ENCODE data around the gene KCNH3. TPM values are rescaled to one million over a fixed set of nuclear protein-coding genes. Genes with fewer than 3 reads are reported as not detected.

KCNH3 gene
- total RNA-seq, 2 experiments from 2014 or later, result 2.4 to 3.4 TPM

DNA sequence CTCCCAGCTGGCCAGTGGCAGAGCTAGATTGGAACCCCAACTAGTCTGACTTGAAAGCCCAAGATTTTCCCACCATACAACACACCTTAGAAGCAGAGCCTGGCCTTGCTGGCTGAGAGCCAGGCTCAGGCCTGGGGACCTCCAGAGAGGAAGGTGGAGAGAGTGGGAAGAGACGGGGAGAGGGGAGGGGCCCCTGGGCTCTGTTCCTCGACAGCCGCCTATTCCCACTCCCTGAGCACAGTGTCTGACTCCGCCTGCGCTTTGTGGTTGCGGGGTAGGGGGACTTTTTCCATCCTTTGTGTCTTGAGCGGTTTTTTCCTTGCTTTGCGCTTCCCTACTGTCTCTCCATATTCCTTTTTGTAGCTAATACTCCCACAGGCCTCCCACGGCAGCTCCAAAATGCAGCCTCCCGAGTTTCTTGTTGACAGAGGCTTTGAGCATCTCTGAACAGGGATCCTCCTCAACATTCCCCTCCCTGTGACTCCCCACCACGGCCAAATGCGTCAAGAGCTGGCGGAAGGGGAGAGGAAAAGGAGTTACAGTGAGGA lies 4.0 kb upstream of the KCNH3 start:
- Histone ChIP-seq H3K4me3 (ENCODE audit: low read length) (no peak overlapping the region), H3K9me3 (ENCODE audit: control insufficient read depth in 1 of 2, insufficient read depth in 1 of 2, low read length in 2 of 2) (no peaks in the 10 kb centered on the region), H3K27me3 (ENCODE audit: control insufficient read depth in 1 of 2, insufficient read depth in 2 of 2, low read length in 2 of 2) (peaks cover 0 to 7% of the 10 kb centered on the region in 2 experiments), H3K4me1 (ENCODE audit: insufficient read depth, low read length) (peaks cover 22% of the 10 kb centered on the region), H3K36me3 (ENCODE audit: insufficient read depth, low read length) (no peaks in the 10 kb centered on the region), H3K27ac (ENCODE audit: low read depth in 1 of 2, low read length in 2 of 2) (no peak overlapping the region)
- ATAC-seq (ENCODE audit: poor library complexity), result no peak
- CTCF ChIA-PET, result interaction anchor here (0.5 kb wide), 1 partner anchor 31 kb away, joined by 4 read pairs; no protein-coding TSS in a partner anchor
- Mint-ChIP-seq H3K36me3 (ENCODE audit: low read depth) (no peaks in the 10 kb centered on the region), H3K9me3 (no peaks in the 10 kb centered on the region), H3K4me3 (no peak overlapping the region), H3K4me1 (ENCODE audit: low read depth) (peaks cover 6% of the 10 kb centered on the region), H3K27ac (no peak overlapping the region), H3K27me3 (peaks cover 5% of the 10 kb centered on the region)
- DNase-seq, result peak in 1 of 14 experiments; percentile 8
- TF ChIP-seq, protein P1, sequence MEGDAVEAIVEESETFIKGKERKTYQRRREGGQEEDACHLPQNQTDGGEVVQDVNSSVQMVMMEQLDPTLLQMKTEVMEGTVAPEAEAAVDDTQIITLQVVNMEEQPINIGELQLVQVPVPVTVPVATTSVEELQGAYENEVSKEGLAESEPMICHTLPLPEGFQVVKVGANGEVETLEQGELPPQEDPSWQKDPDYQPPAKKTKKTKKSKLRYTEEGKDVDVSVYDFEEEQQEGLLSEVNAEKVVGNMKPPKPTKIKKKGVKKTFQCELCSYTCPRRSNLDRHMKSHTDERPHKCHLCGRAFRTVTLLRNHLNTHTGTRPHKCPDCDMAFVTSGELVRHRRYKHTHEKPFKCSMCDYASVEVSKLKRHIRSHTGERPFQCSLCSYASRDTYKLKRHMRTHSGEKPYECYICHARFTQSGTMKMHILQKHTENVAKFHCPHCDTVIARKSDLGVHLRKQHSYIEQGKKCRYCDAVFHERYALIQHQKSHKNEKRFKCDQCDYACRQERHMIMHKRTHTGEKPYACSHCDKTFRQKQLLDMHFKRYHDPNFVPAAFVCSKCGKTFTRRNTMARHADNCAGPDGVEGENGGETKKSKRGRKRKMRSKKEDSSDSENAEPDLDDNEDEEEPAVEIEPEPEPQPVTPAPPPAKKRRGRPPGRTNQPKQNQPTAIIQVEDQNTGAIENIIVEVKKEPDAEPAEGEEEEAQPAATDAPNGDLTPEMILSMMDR (IDR thresholded peaks at IDR 0.05), result no peak
- intact Hi-C loops (cut with DNase I, micrococcal nuclease), result no loop called here
- POLR2A ChIA-PET, result interaction anchor here (1.3 kb wide), 1 partner anchor 168 kb away, joined by 3 read pairs; no protein-coding TSS in a partner anchor

DNA sequence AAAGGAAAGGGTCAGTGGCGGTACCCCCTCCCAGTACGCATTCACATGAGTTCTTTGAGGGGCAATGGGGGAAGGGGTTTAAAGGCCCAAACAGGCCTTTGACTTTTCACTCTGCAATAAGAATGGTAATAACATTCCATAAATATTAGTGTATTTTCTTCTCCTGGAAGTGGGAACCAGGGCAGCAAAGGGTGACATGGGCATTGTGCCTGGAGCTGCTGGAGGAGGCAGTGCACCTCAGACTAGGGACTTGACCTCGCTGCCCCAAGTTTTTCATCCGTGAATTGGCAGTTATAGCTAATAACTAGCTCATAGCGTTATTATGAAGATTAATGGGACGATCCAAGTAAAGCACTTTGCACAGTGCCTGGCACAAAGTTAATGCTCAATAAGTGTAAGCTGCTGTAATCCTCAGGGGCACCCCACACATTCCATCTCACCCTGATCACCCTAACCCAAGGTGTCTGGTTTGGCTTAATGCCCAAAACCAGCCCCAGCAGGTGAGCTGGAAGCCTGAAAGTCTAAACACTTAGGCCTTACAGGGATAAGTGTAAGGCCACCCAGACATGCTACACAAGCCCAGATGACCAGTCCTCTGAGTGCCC lies 2.8 kb upstream of the KCNH3 start:
- CTCF ChIA-PET, result no interaction called here
- Mint-ChIP-seq H3K36me3 (ENCODE audit: low read depth) (no peaks in the 10 kb centered on the region), H3K27me3 (peaks cover 5% of the 10 kb centered on the region), H3K27ac (no peak overlapping the region), H3K9me3 (no peaks in the 10 kb centered on the region), H3K4me3 (peak overlapping the region; percentile 36), H3K4me1 (ENCODE audit: low read depth) (peaks cover 18% of the 10 kb centered on the region)
- H3K9me3 ChIP-seq (ENCODE audit: control insufficient read depth in 1 of 2, insufficient read depth in 1 of 2, low read length in 2 of 2), result no peaks in the 10 kb centered on the region
- peaks cover 0 to 7% of the 10 kb centered on the region in 2 experiments for H3K27me3 ChIP-seq (ENCODE audit: control insufficient read depth in 1 of 2, insufficient read depth in 2 of 2, low read length in 2 of 2)
- intact Hi-C loops (cut with DNase I, micrococcal nuclease), result no loop called here
- POLR2A ChIA-PET, result interaction anchor here (1.3 kb wide), 1 partner anchor 169 kb away, joined by 3 read pairs; no protein-coding TSS in a partner anchor
- no peak overlapping the region for H3K27ac ChIP-seq (ENCODE audit: low read depth in 1 of 2, low read length in 2 of 2)
- peaks cover 32% of the 10 kb centered on the region for H3K4me1 ChIP-seq (ENCODE audit: insufficient read depth, low read length)
- H3K36me3 ChIP-seq (ENCODE audit: insufficient read depth, low read length), result no peaks in the 10 kb centered on the region
- ATAC-seq (ENCODE audit: poor library complexity) (no peak), DNase-seq (no peak)
- TF ChIP-seq, protein P1 (IDR thresholded peaks at IDR 0.05), result no peak
- no peak overlapping the region for H3K4me3 ChIP-seq (ENCODE audit: low read length)

DNA sequence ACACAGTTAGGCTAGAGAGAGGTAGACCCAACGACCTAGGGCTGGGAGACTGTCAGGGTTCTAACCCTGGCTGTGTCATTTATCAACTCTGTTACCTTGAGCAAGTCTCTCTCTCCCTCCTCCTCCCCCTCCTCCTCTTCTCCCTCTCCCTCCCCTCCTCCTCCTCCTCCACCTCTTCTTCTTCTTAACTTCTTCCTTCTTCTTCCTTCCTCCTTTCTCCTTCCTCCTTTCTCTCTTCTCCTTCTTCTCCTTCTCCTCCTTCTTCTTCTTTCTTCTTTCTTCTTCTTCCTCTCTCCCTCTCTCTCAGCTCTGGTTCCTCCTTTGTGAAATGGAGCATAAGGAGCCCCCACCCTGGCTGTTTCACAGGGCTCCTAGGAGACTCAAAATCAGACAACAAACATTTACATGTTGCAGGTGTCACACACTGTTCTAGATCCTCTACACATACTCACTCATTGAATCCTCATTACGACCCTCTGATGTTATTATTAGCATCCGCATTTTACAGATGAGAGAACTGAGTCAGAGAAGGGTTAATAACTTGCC lies 2.2 kb upstream of the KCNH3 start:
- no peaks in the 10 kb centered on the region for H3K36me3 ChIP-seq (ENCODE audit: insufficient read depth, low read length)
- H3K27ac ChIP-seq (ENCODE audit: low read depth in 1 of 2, low read length in 2 of 2), result no peak overlapping the region
- H3K4me1 Mint-ChIP-seq (ENCODE audit: low read depth), result peaks cover 23% of the 10 kb centered on the region
- TF ChIP-seq, protein P1 (IDR thresholded peaks at IDR 0.05), result no peak
- no peaks in the 10 kb centered on the region for H3K36me3 Mint-ChIP-seq (ENCODE audit: low read depth)
- peaks cover 32% of the 10 kb centered on the region for H3K4me1 ChIP-seq (ENCODE audit: insufficient read depth, low read length)
- no peak overlapping the region for H3K4me3 ChIP-seq (ENCODE audit: low read length)
- no peak overlapping the region for H3K27ac Mint-ChIP-seq
- DNase-seq (peak in 1 of 14 experiments; percentile 15), ATAC-seq (ENCODE audit: poor library complexity) (no peak)
- no peaks in the 10 kb centered on the region for H3K9me3 Mint-ChIP-seq
- H3K4me3 Mint-ChIP-seq, result peak overlapping the region; percentile 89
- intact Hi-C loops (cut with DNase I, micrococcal nuclease), result no loop called here
- POLR2A ChIA-PET, result interaction anchor here (1.3 kb wide), 1 partner anchor 170 kb away, joined by 3 read pairs; no protein-coding TSS in a partner anchor
- no peaks in the 10 kb centered on the region for H3K9me3 ChIP-seq (ENCODE audit: control insufficient read depth in 1 of 2, insufficient read depth in 1 of 2, low read length in 2 of 2)
- CTCF ChIA-PET, result interaction anchor here (0.8 kb wide), 1 partner anchor 302 kb away, joined by 3 read pairs; no protein-coding TSS in a partner anchor
- peaks cover 5% of the 10 kb centered on the region for H3K27me3 Mint-ChIP-seq
- H3K27me3 ChIP-seq (ENCODE audit: control insufficient read depth in 1 of 2, insufficient read depth in 2 of 2, low read length in 2 of 2), result peaks cover 0 to 7% of the 10 kb centered on the region in 2 experiments

Data from CD4-positive, alpha-beta T cell (primary cell).